GM12864 (cell line): ENCODE data around the gene LIN28A.
A peak's percentile ranks its signal among the peaks of the same experiment; 100 is the strongest.

Experiments
- DNase-seq: peaks from one replicate; pipeline ENCODE4 v3.0.0-alpha.2; 2011; ENCODE audit warnings: low read depth
- H3K4me3 ChIP-seq: 2 replicates; pipeline ENCODE4 v1.5.1; 2011; ENCODE audit warnings: mild to moderate bottlenecking, low read depth, low read length, control low read depth
- TF ChIP-seq, protein P1 (sequence below): IDR thresholded peaks from 2 replicates; pipeline ENCODE4 v1.5.1; 2011; ENCODE audit warnings: low read depth, mild to moderate bottlenecking, moderate library complexity, low read length, control low read depth, inconsistent platforms; ENCODE audit errors: missing control alignments

The LIN28A gene

DNA sequence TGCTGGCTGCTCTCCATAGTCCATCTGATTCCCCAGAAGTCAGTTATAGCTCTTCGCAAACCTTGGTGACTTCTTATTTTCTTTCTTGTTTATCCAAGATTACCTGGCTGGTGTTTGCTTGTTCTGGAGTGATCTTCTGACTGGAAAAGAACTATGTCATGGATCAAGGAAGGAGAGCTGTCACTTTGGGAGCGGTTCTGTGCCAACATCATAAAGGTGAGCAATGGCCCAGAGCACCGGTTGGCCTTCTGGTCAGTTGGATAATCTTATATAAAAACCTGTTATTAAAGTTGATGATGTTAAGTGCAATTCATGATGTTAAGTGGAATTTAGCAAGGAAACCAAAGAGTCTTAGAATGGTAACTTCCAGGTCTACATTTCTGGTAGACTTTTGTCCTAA is 22.2 kb downstream of the LIN28A start:
- no peak for DNase-seq
- peak overlapping the region; percentile 60 for H3K4me3 ChIP-seq
- TF ChIP-seq, protein P1, sequence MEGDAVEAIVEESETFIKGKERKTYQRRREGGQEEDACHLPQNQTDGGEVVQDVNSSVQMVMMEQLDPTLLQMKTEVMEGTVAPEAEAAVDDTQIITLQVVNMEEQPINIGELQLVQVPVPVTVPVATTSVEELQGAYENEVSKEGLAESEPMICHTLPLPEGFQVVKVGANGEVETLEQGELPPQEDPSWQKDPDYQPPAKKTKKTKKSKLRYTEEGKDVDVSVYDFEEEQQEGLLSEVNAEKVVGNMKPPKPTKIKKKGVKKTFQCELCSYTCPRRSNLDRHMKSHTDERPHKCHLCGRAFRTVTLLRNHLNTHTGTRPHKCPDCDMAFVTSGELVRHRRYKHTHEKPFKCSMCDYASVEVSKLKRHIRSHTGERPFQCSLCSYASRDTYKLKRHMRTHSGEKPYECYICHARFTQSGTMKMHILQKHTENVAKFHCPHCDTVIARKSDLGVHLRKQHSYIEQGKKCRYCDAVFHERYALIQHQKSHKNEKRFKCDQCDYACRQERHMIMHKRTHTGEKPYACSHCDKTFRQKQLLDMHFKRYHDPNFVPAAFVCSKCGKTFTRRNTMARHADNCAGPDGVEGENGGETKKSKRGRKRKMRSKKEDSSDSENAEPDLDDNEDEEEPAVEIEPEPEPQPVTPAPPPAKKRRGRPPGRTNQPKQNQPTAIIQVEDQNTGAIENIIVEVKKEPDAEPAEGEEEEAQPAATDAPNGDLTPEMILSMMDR: no peak

GRCh38 chr1:26434161-26434752 is 23.6 kb downstream of the LIN28A start:
- DNase-seq: no peak
- H3K4me3 ChIP-seq: no peak overlapping the region
- TF ChIP-seq, protein P1: no peak

- TF ChIP-seq, protein P1: no peak
- no peak overlapping the region for H3K4me3 ChIP-seq
These were observed 27.4 kb downstream of the LIN28A start for GRCh38 chr1:26438041-26438440.

GRCh38 chr1:26440259-26440658 is 29.6 kb downstream of the LIN28A start:
- H3K4me3 ChIP-seq: no peak overlapping the region
- TF ChIP-seq, protein P1: no peak
- DNase-seq: no peak

More at GRCh38 chr1:26438041-26438440, 27.4 kb downstream of the LIN28A start:
- DNase-seq: no peak

DNA sequence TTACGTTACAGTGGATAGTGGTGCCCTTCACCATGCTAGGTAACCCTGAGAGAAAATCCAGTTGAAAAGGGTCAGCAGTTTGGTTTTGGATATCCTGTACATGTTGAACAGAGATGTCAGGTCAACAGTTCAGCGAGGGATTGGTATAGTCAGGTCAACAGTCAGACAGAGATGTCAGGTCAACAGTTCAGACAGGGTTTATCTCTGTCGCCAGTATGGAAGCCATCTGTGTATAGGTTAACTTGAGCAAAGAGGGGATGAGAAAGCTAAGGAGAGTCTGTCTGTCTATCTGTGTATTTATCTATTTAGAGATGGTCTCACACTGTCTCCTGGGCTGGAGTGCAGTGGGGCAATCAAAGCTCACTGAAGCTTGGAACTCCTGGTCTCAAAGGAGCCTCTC is 39.3 kb downstream of the LIN28A start:
- no peak for DNase-seq
- TF ChIP-seq, protein P1: no peak
- H3K4me3 ChIP-seq: no peak overlapping the region

DNA sequence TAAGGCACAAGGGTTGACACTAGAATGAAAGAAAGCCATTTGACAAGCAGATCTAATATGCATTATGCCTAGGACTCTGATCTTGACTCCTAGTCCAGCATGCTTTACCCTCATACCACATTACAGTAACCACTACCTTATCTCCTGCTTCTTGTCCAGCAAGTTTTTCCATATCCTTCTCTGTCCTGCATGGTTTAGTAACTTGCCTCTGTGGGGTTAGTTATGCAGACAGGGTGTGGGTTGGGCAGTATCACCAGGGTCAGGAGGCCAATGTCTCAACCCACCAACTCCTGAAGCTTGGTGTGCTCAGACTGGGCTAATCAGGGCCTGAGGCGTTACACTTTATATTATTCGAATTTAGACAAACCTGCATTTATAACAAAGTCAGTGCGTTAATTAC is 40.3 kb downstream of the LIN28A start:
- TF ChIP-seq, protein P1: no peak
- no peak overlapping the region for H3K4me3 ChIP-seq
- DNase-seq: no peak
